Tibial nerve (tissue), 3 donors: ENCODE data around the gene DENND1A.

Experiments used
- CTCF ChIP-seq, 5 experiments: fragments of 200-600 bp in 3 of 5; fragments of 450-650 bp in 2 of 5; sonication (generic) in 3 of 5; IDR thresholded peaks; one replicate each; pipeline ENCODE4 v1.5.1; 2016 to 2019; ENCODE audit warnings: antibody characterized with exemption in 5 of 5, mild to moderate bottlenecking in 3 of 5, moderate library complexity in 2 of 5
- POLR2A ChIP-seq, 2 donors: fragments of 450-650 bp; IDR thresholded peaks; one replicate each; pipeline ENCODE4 v1.6.1; 2017; ENCODE audit warnings: antibody characterized with exemption in 2 of 2, mild to moderate bottlenecking in 2 of 2, moderate library complexity in 2 of 2

- TF ChIP-seq POLR2A (IDR thresholded peaks at IDR 0.05) (no peak), CTCF (IDR thresholded peaks at IDR 0.05) (no peak)
These were observed 49.5 kb downstream of the DENND1A start for GRCh38 chr9:123880420-123880819.
